ENCODE data around the gene LIG3. TPM values are rescaled to one million over a fixed set of nuclear protein-coding genes. Genes with fewer than 3 reads are reported as not detected.

The LIG3 gene
- total and polyA plus RNA-seq, 2 of the 13 experiments (the other 11 are each of a cell fraction or from before 2014, with no cell fraction given) = 34.4 to 36.2 TPM

- no peak for TF ChIP-seq ZNF513 (CRISPR knock-in tag; conservative IDR thresholded peaks at IDR 0.05)
- TF ChIP-seq ATF5 (CRISPR knock-in tag; IDR thresholded peaks at IDR 0.05; ENCODE audit: low read depth) = no peak
- no peak for TF ChIP-seq ISL2 (CRISPR knock-in tag; IDR thresholded peaks at IDR 0.05)
- TF ChIP-seq SP2 (CRISPR knock-in tag; IDR thresholded peaks at IDR 0.05) = no peak
- no peak for TF ChIP-seq ZNF337 (CRISPR knock-in tag; IDR thresholded peaks at IDR 0.05; ENCODE audit: borderline replicate concordance, low read depth)
- peak; percentile 99 for TF ChIP-seq STAG1 (CRISPR knock-in tag; IDR thresholded peaks at IDR 0.05)
- no peak for TF ChIP-seq ETV5 (CRISPR knock-in tag; IDR thresholded peaks at IDR 0.05; ENCODE audit: borderline replicate concordance)
- no peak for TF ChIP-seq ZNF616 (CRISPR knock-in tag; IDR thresholded peaks at IDR 0.05; ENCODE audit: low read depth)
- TF ChIP-seq SALL2 (CRISPR knock-in tag; IDR thresholded peaks at IDR 0.05) = no peak
- no peak for TF ChIP-seq ZBTB4 (CRISPR knock-in tag; IDR thresholded peaks at IDR 0.05; ENCODE audit: borderline replicate concordance)
- TF ChIP-seq KLF16 (CRISPR knock-in tag; IDR thresholded peaks at IDR 0.05) = 0 out of 4 replicates have a peak, but pooled peaks of 1 of the 2 experiments have one; percentile 29
- TF ChIP-seq ZNF33B (CRISPR knock-in tag; IDR thresholded peaks at IDR 0.05) = no peak
- TF ChIP-seq JUN (CRISPR knock-in tag; IDR thresholded peaks at IDR 0.05) = no peak
- no peak for TF ChIP-seq NFATC3 (CRISPR knock-in tag; IDR thresholded peaks at IDR 0.05)
- TF ChIP-seq ZNF33A (CRISPR knock-in tag; IDR thresholded peaks at IDR 0.05; ENCODE audit: borderline replicate concordance) = no peak
- no peak for TF ChIP-seq TCF7 (IDR thresholded peaks at IDR 0.05; ENCODE audit: low read depth)
- TF ChIP-seq HES4 (CRISPR knock-in tag; IDR thresholded peaks at IDR 0.05; ENCODE audit: borderline replicate concordance) = no peak
- TF ChIP-seq KDM1A (CRISPR knock-in tag; IDR thresholded peaks at IDR 0.05) = no peak
- TF ChIP-seq GLI4 (CRISPR knock-in tag; IDR thresholded peaks at IDR 0.05; ENCODE audit: borderline replicate concordance) = no peak
- TF ChIP-seq RFX1 (IDR thresholded peaks at IDR 0.05) = no peak
- no peak for TF ChIP-seq CBX1 (IDR thresholded peaks at IDR 0.05; ENCODE audit: low read depth)
- no peak for TF ChIP-seq ATF2 (CRISPR knock-in tag; IDR thresholded peaks at IDR 0.05)
These were observed 17.9 kb downstream of the LIG3 start (continued) for GRCh38 chr17:34998205-34998604.

Data from HepG2 (cell line).